Loucy (cell line): ENCODE results near the gene OR4C46.

Experiments
- CTCF ChIP-seq: fragments of 200-600 bp; sonication (generic); conservative IDR thresholded peaks from 2 replicates; pipeline ENCODE4 v1.5.1; 2014; ENCODE audit warnings: mild to moderate bottlenecking, antibody characterized with exemption, low read length
- EZH2phosphoT487 ChIP-seq: fragments of 200-600 bp; IDR thresholded peaks from 2 replicates; pipeline ENCODE4 v1.6.1; 2018; ENCODE audit warnings: antibody characterized with exemption, mild to moderate bottlenecking, moderate library complexity, borderline replicate concordance

GRCh38 chr11:54558919-54559318 lies 44.9 kb downstream of the OR4C46 start:
- no peak; the same call in 1 of the 2 replicates for TF ChIP-seq CTCF
- TF ChIP-seq EZH2phosphoT487: no peak
